Measurements from ENCODE around the gene AMN. TPM values are rescaled to one million over a fixed set of nuclear protein-coding genes. Genes with fewer than 3 reads are reported as not detected.

AMN gene
- total RNA-seq, 4 donors from 2014 or later = 0.21 TPM; not detected in 3

- Histone ChIP-seq H3K36me3 (peaks cover 7 to 96% (median 17%) of the 10 kb centered on the region in 3 donors), H3K27me3 (no peaks in the 10 kb centered on the region), H3K4me3 (no peak overlapping the region), H3K9me3 (no peaks in the 10 kb centered on the region), H3K4me1 (peaks cover 0 to 28% (median 8%) of the 10 kb centered on the region in 4 donors), H3K27ac (peak overlapping the region in 1 of 4 donors; percentile 63)
- TF ChIP-seq EP300 (IDR thresholded peaks at IDR 0.05) (no peak), CTCF (IDR thresholded peaks at IDR 0.05) (no peak), POLR2A (IDR thresholded peaks at IDR 0.05) (no peak)
- DNase-seq (ENCODE audit: low spot score in 2 of 2) = no peak
- WGBS, 2 donors = 79 to 89% methylated on average over 15 of the region's 15 CpGs
Observed at GRCh38 chr14:102953100-102953499, 30.6 kb downstream of the AMN start.

GRCh38 chr14:102954081-102954789 lies 31.8 kb downstream of the AMN start:
- DNase-seq (ENCODE audit: low spot score in 2 of 2) = no peak
- peaks cover 11 to 99% (median 23%) of the 10 kb centered on the region in 3 donors for H3K36me3 ChIP-seq
- WGBS, 2 donors = 92 to 93% methylated on average over 18 of the region's 18 CpGs

GRCh38 chr14:102955636-102956408 lies 33.4 kb downstream of the AMN start:
- H3K27ac ChIP-seq = no peak overlapping the region
- no peaks in the 10 kb centered on the region for H3K27me3 ChIP-seq
- no peak for TF ChIP-seq CTCF (IDR thresholded peaks at IDR 0.05)
- no peak for TF ChIP-seq EP300 (IDR thresholded peaks at IDR 0.05)
- TF ChIP-seq POLR2A (IDR thresholded peaks at IDR 0.05) = no peak
- peaks cover 7 to 99% (median 15%) of the 10 kb centered on the region in 3 donors for H3K36me3 ChIP-seq
- no peak overlapping the region for H3K4me3 ChIP-seq
- DNase-seq (ENCODE audit: low spot score in 2 of 2) = no peak
- WGBS, 2 donors = 80 to 85% methylated on average over 8 of the region's 8 CpGs
- no peaks in the 10 kb centered on the region for H3K9me3 ChIP-seq
- H3K4me1 ChIP-seq = peaks cover 0 to 8% (median 0%) of the 10 kb centered on the region in 4 donors

More at GRCh38 chr14:102954081-102954789, 31.8 kb downstream of the AMN start:
- Histone ChIP-seq H3K4me3 (no peak overlapping the region), H3K9me3 (no peaks in the 10 kb centered on the region), H3K4me1 (peaks cover 0 to 22% (median 5%) of the 10 kb centered on the region in 4 donors), H3K27ac (no peak overlapping the region), H3K27me3 (no peaks in the 10 kb centered on the region)
- TF ChIP-seq POLR2A (IDR thresholded peaks at IDR 0.05) (no peak), EP300 (IDR thresholded peaks at IDR 0.05) (no peak), CTCF (IDR thresholded peaks at IDR 0.05) (no peak)

GRCh38 chr14:102957222-102957621 lies 34.8 kb downstream of the AMN start:
- H3K27me3 ChIP-seq = no peaks in the 10 kb centered on the region
- H3K27ac ChIP-seq = no peak overlapping the region
- WGBS, 2 donors = 89 to 90% methylated on average over 10 of the region's 10 CpGs
- no peaks in the 10 kb centered on the region for H3K4me1 ChIP-seq
- H3K4me3 ChIP-seq = no peak overlapping the region
- TF ChIP-seq CTCF (IDR thresholded peaks at IDR 0.05) (no peak), EP300 (IDR thresholded peaks at IDR 0.05) (no peak), POLR2A (IDR thresholded peaks at IDR 0.05) (no peak)
- no peak for DNase-seq (ENCODE audit: low spot score in 2 of 2)
- peaks cover 7 to 99% (median 18%) of the 10 kb centered on the region in 3 donors for H3K36me3 ChIP-seq
- no peaks in the 10 kb centered on the region for H3K9me3 ChIP-seq

GRCh38 chr14:102958461-102958860 lies 36.0 kb downstream of the AMN start:
- Histone ChIP-seq H3K9me3 (no peaks in the 10 kb centered on the region), H3K27me3 (no peaks in the 10 kb centered on the region), H3K4me3 (no peak overlapping the region), H3K4me1 (no peaks in the 10 kb centered on the region), H3K27ac (no peak overlapping the region), H3K36me3 (peaks cover 8 to 99% (median 18%) of the 10 kb centered on the region in 3 donors)
- 89 to 94% methylated on average over 7 to 10 of the region's 10 CpGs for WGBS, 2 donors
- TF ChIP-seq EP300 (IDR thresholded peaks at IDR 0.05) = no peak
- no peak for TF ChIP-seq CTCF (IDR thresholded peaks at IDR 0.05)
- TF ChIP-seq POLR2A (IDR thresholded peaks at IDR 0.05) = no peak
- DNase-seq (ENCODE audit: low spot score in 2 of 2) = no peak
